SK-N-MC (cell line): ENCODE measurements around the gene KIAA0825.
"Not testable (repeated sequence)": the region's sequence is repeated elsewhere in the genome, so short reads cannot be mapped to it uniquely, and the experiment has no call there.

Source experiments
- EZH2 ChIP-seq: fragments of 200-600 bp; sonication (generic); IDR thresholded peaks from one replicate; pipeline ENCODE4 v1.6.1; 2017; ENCODE audit warnings: antibody characterized with exemption
- POLR2AphosphoS5 ChIP-seq: IDR thresholded peaks from 2 replicates; pipeline ENCODE4 v1.6.1; 2012; ENCODE audit warnings: mild to moderate bottlenecking, low read depth, low read length, borderline replicate concordance

- not testable (repeated sequence) for TF ChIP-seq POLR2AphosphoS5, EZH2
Measured at GRCh38 chr5:94143621-94144020, 474.8 kb downstream of the KIAA0825 start.
